ENCODE data around the gene NEURL2.

- TF ChIP-seq, protein P1, sequence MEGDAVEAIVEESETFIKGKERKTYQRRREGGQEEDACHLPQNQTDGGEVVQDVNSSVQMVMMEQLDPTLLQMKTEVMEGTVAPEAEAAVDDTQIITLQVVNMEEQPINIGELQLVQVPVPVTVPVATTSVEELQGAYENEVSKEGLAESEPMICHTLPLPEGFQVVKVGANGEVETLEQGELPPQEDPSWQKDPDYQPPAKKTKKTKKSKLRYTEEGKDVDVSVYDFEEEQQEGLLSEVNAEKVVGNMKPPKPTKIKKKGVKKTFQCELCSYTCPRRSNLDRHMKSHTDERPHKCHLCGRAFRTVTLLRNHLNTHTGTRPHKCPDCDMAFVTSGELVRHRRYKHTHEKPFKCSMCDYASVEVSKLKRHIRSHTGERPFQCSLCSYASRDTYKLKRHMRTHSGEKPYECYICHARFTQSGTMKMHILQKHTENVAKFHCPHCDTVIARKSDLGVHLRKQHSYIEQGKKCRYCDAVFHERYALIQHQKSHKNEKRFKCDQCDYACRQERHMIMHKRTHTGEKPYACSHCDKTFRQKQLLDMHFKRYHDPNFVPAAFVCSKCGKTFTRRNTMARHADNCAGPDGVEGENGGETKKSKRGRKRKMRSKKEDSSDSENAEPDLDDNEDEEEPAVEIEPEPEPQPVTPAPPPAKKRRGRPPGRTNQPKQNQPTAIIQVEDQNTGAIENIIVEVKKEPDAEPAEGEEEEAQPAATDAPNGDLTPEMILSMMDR (optimal IDR thresholded peaks at IDR 0.05 in 1 of 3, IDR thresholded peaks at IDR 0.05 in 1 of 3, conservative IDR thresholded peaks at IDR 0.05 in 1 of 3; ENCODE audit: extremely low read depth in 1 of 3, insufficient read depth in 2 of 3, low read length in 3 of 3), result no peak
- TF ChIP-seq EZH2 (IDR thresholded peaks at IDR 0.05; ENCODE audit: low read length), result no peak
Observed at GRCh38 chr20:45924391-45925261, 33.6 kb upstream of the NEURL2 start.
